Bronchial epithelial cell (primary cell): ENCODE results near the gene TXNRD2. TPM values are rescaled to one million over a fixed set of nuclear protein-coding genes. Genes with fewer than 3 reads are reported as not detected.
A peak's percentile ranks its signal among the peaks of the same experiment; 100 is the strongest.

Source experiments
- DNase-seq: peaks from one replicate; pipeline ENCODE4 v3.0.0-alpha.2; 2010; ENCODE audit warnings: low read depth
- FAIRE-seq: peaks from 2 replicates; lab custom pipeline; 2011; peaks lifted over from hg19 to GRCh38; lab: Jason Lieb, UNC
- H3K27me3 ChIP-seq: 2 replicates; pipeline ENCODE4 v1.5.1; 2011; ENCODE audit warnings: low read length; ENCODE audit not compliant: control insufficient read depth, insufficient read depth
- H3K36me3 ChIP-seq: 2 replicates; pipeline ENCODE4 v1.5.1; 2011; ENCODE audit warnings: low read length; ENCODE audit not compliant: control insufficient read depth, insufficient read depth
- H3K4me3 ChIP-seq: 2 replicates; pipeline ENCODE4 v1.5.1; 2011; ENCODE audit warnings: mild to moderate bottlenecking, low read depth, low read length, control low read depth
- CTCF ChIP-seq: IDR thresholded peaks from 2 replicates; pipeline ENCODE4 v1.5.1; 2011; ENCODE audit warnings: mild to moderate bottlenecking, moderate library complexity, low read length, control low read depth, inconsistent platforms; ENCODE audit not compliant: insufficient read depth, severe bottlenecking
- total RNA-seq: library from RNA; depleted of rRNA; stranded (reverse); fragments of >200 nt; gene quantifications from 2 replicates; pipeline ENCODE4 v1.2.1, GENCODE V29; 2014

TXNRD2 gene
- total RNA-seq, 1 donor from 2014 or later = 12.9 TPM

GRCh38 chr22:19915287-19915954 is 26.2 kb downstream of the TXNRD2 start:
- Histone ChIP-seq H3K4me3 (no peak overlapping the region), H3K36me3 (peaks cover 17% of the 10 kb centered on the region), H3K27me3 (no peaks in the 10 kb centered on the region)
- DNase-seq (no peak), FAIRE-seq (no peak)
- no peak for TF ChIP-seq CTCF

GRCh38 chr22:19914201-19914943 is 27.2 kb downstream of the TXNRD2 start:
- DNase-seq (no peak), FAIRE-seq (no peak)
- peaks cover 17% of the 10 kb centered on the region for H3K36me3 ChIP-seq
- no peak for TF ChIP-seq CTCF
- no peaks in the 10 kb centered on the region for H3K27me3 ChIP-seq
- no peak overlapping the region for H3K4me3 ChIP-seq

GRCh38 chr22:19913337-19913936 is 28.2 kb downstream of the TXNRD2 start:
- no peak for TF ChIP-seq CTCF
- no peaks in the 10 kb centered on the region for H3K27me3 ChIP-seq
- H3K4me3 ChIP-seq = no peak overlapping the region
- DNase-seq (no peak), FAIRE-seq (no peak)
- H3K36me3 ChIP-seq = peaks cover 14% of the 10 kb centered on the region

GRCh38 chr22:19912271-19912999 is 29.2 kb downstream of the TXNRD2 start:
- no peak for TF ChIP-seq CTCF
- no peak overlapping the region for H3K4me3 ChIP-seq
- peaks cover 14% of the 10 kb centered on the region for H3K36me3 ChIP-seq
- DNase-seq = peak; percentile 22
- no peak for FAIRE-seq
- H3K27me3 ChIP-seq = no peaks in the 10 kb centered on the region

- no peak for DNase-seq
- no peak for FAIRE-seq
- no peak overlapping the region for H3K4me3 ChIP-seq
- no peaks in the 10 kb centered on the region for H3K27me3 ChIP-seq
- TF ChIP-seq CTCF = no peak
- peaks cover 14% of the 10 kb centered on the region for H3K36me3 ChIP-seq
Observed at GRCh38 chr22:19911540-19912270, 29.9 kb downstream of the TXNRD2 start.
